Nucleus accumbens (tissue), 56 donors: ENCODE results near the gene SLC25A23.
"Not testable (repeated sequence)": the region's sequence is repeated elsewhere in the genome, so short reads cannot be mapped to it uniquely, and the experiment has no call there.

Experiments used
- DNase-seq, 56 donors: peaks; one replicate each; lab custom pipeline; 2025; lab: John Stamatoyannopoulos, UW

The SLC25A23 gene

DNA sequence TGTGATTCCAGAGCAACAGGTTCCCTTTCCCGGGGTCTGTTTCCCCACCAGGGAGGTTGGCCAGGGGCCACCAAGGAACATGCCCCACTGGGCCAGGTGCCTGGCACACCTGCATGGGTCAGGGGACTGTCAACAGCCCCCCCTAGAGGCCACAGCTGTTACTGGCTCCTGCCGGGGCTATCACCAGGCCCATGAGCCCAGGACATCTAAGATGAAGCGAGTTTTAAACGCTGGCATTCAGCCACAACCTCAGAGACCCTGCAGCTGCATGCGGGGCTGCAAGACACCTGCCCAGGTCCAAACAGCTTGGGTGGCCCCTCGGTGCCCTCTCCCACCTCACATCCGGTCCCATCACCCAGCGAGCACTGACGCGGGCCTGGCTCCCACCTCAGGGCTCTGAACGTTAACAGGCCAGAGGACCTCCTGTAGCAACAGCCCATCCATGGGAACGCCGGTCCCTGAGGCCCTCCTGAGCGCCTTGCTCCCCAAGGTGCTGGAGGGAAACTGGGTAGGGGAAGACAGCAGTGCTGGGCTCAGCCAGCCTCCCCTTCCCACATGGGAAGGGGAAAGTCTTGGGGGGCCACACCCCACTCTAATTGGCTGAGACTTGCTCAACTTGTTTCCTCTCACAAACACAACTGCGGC lies 47.0 kb downstream of the SLC25A23 start:
- peak in 3 of 56 donors; percentile 3 to 22 (median 8) for DNase-seq

DNA sequence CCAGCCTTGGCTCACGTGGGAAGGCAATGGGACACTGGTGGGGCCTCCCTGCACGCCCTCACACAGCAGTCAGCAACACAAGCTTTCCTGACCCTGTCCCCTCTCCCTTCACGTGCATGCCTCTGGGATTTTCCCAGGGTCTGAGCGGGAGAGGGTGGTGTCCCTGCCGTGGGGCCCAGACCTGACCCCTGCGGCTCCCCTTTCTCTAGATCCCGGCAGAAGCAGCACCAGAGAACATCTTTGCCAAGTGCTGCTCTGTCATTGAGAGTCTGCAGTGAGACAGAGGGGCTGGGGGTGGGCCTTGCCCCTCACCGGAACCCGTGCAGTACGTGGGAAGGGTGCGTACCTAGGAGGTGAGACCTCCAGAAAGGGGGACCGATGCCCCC lies 47.5 kb downstream of the SLC25A23 start:
- DNase-seq: no peak

DNA sequence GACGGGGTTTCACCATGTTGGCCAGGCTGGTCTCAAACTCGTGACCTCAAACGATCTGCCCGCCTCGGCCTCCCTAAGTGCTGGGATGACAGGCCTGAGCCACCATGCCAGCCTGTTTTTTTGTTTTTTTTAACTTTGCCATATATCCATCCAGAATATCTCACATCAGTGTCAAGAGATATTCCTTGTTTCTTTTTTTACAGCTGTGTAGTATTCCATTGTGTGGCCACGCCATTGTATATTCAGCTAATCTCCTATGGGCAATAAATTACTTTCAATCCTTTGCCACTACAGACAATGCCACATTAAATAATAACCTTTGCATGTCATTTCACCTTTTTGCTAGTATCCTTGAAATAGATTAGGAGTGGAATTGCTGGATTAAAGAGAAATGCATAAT lies 50.2 kb downstream of the SLC25A23 start:
- DNase-seq: no peak

DNA sequence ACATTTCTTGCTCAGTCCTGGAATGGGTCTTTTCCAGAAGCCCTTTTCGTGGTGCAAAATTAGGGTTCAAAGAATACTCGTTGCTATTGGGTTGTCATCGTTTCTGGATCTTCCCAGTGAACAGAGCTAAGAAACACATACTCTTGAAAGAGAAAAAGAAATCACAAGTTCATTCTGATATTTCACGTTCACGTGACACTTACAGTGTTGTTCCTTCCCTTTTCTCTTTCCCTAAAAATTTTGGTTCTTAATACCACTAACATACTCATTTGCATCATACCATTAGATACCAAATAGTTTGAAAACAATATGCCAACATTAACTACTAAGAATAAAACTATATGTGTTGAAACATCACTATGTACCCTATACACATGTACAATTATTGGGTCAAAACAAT lies 53.2 kb downstream of the SLC25A23 start:
- DNase-seq: no peak

DNA sequence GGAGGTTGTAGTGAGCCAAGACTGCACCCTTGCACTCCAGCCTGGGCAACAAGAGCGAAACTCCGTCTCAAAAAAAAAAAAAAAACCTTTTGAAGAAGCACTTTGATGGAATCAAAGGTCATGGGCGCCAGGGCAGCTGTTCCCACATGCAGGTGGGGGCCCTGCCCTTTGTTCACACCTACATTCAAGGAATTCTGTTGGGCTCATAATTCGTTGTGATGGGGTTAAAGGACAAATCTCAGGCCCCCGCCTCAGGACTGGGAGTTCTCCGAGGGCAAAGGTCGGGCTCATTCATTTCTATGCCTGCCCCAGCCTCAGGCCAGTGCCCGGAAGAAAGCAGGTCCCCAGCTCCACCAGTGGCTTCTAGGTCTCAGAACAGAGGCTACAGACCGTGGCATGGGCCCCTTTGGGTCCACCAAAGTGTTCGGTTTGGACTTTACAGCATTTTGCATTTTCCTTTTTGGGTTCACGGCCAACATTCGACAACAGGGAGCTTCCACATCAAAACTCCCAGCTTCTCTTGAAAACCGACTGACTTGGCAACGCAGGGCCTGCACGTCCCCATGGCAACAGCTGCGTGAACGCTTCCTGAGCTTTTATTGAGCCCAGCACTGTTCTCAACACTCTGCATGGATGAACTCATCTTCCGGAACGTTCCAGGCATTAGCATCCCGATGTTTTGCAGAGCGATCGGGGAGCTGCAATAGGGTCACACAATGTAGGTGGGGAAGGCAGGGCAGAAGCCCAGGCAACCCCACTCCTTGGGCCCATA lies 56.6 kb downstream of the SLC25A23 start:
- DNase-seq: peak in 52 of 56 donors; percentile 17 to 93 (median 68)

DNA sequence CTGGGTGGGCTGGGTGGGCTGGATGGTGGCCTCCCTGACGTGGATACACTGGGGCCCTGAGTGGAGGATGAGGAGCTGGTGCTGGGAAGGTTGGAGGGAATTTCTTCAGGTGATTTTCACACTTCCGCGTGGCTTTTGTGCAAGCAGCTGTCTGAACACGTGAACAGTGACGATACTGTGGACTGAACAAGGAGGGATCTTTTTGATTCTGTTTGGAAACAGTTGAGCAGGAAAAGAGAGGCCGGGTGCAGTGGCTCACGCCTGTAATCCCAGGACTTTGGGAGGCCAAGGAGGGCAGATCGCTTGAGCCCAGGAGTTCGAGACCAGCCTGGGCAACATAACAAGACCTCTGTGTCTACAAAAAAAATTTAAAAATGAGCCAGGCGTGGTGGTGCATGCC lies 57.5 kb downstream of the SLC25A23 start:
- no peak for DNase-seq

DNA sequence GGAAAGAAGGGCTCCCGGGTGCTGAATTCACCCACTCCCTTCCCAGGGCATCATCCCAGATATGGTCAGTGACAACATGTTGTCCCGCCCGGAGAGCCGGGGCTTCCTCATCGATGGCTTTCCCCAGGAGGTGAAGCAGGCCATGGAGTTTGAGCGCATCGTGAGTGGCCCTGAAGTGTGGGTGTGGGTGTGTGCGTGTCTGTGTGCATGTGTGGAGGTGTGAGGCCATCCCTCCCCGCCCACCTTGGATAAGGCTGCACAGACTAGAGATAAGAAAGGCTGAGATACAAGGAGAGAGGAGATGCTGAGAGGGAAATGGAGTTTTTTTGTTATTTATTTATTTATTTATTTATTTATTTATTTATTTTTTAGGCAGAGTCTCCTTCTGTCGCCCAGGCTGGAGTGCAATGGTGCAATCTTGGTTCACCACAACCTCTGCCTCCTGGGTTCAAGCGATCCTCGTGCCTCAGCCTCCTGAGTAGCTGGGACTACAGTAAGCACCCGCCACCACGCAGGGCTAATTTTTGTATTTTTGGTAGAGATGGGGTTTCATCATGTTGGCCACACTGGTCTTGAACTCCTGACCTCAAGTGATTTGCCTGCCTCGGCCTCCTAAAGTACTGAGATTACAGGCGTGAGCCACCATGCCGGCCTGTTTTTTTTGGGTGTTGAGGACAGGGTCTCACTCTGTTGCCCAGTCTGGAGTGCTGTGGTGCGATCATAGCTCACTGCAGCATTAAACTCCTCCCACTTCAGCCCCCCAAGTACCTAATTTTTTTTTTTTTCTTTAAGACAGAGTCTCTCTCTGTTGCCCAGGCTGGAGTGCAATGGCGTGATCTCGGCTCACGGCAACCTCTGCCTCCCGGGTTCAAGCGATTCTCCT lies 59.3 kb downstream of the SLC25A23 start:
- not testable (repeated sequence) for DNase-seq

DNA sequence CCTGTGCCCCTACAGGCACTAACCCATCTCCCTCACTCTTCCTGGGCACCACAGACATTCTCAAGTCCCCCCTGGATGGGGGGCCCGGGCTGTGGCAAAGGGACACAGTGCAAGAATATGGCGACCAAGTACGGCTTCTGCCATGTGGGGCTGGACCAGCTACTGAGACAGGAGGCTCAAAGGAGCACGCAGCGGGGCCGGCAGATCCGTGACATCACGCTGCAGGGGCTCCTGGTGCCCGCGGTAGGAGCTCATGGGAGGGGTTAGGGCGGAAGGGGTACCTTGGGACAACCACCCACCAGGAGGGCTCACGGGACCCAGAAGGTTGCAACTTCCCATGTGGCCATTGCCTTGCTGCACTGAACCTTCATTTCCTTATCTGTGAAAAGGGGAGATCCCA lies 63.3 kb downstream of the SLC25A23 start:
- no peak for DNase-seq

DNA sequence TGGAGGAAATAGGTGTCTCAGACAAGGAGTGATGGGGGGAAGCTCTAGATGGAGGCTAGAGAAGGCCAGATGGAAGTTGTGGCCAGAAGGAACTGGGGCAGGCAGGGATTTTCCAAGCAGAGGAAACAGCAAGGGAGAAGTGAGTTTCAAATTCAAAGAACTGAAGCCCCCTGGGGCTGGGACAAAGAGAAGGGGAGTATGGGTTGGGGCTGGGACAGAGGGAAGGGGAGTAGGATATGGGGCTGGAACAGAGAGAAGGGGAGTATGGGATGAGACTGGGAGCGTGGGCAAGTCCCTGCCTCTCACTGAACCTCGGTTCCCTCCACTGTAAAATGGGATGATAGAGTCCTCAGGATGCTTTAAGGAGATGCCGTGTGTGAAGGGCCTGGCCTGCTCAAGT lies 64.8 kb downstream of the SLC25A23 start:
- DNase-seq: no peak

DNA sequence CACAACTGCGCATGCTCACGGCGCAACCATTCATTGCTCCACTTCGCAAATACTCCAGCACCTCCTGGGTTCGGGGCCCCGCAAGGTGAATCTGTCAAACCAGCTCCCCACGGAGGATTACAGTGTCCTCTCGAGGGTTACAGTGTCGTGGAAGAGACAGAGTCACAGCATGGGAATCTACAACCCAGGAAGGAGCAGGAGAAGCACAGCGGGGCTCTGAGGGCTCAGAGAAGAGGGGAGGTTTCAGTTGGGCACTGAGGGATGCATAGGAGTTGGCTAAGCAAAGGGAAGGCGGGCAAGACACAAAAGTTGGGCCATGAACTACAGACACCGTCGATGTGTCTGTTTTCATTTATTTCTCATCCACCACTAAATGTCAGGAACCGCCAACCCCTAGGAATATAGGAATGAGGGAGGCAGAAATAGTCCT lies 65.6 kb downstream of the SLC25A23 start:
- no peak for DNase-seq

DNA sequence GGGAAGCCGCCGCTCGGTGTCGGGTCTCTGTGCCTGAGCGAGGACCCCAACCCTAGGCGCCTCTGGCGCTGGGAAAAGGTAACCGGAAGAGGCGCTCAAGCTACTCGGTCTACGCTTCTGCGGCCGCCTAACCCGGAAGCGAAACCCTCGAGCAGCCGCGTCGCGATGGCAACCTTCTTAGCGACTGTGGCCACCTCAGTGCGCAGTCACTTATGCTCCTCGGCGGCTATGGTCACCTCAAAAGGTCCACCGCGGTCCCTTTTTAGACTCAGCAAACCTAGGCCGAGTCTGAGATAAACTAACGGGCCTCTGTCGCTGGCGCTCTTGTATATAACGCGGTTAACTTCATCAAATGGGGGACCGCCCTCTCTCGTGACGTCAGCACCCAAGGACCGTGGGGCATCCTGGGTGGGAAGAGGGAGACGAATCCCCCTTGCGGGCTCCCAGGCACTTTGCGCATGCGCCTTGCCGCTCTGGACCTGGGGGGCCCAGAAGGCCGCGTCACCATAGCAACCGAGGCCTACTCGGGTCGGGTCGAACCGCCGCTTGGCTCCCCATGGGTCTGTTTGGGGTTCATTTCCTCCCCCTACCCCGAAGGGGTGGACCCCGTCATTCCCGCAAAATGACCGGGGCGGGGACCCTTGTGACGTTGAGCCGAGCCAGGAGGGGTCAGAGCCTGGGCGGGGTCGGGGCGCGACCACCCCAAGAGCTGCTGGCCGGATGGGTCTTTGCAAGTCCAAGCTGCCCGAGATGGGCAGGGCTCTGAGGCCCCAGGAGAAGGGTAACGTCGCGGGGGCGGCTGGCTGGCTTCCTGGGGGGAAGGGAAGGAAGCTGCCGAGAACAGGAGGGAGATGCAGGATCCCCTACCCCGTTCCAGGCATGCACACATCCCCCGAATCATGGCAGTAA lies 66.3 kb downstream of the SLC25A23 start, which contains the start of gene GTF2F1:
TSS of gene GTF2F1 (minus strand) at position 91 of the 909 bp plus-strand sequence. CDS start 169 bp downstream, outside the sequence.
- DNase-seq: peak; percentile 60 to 98 (median 94)

DNA sequence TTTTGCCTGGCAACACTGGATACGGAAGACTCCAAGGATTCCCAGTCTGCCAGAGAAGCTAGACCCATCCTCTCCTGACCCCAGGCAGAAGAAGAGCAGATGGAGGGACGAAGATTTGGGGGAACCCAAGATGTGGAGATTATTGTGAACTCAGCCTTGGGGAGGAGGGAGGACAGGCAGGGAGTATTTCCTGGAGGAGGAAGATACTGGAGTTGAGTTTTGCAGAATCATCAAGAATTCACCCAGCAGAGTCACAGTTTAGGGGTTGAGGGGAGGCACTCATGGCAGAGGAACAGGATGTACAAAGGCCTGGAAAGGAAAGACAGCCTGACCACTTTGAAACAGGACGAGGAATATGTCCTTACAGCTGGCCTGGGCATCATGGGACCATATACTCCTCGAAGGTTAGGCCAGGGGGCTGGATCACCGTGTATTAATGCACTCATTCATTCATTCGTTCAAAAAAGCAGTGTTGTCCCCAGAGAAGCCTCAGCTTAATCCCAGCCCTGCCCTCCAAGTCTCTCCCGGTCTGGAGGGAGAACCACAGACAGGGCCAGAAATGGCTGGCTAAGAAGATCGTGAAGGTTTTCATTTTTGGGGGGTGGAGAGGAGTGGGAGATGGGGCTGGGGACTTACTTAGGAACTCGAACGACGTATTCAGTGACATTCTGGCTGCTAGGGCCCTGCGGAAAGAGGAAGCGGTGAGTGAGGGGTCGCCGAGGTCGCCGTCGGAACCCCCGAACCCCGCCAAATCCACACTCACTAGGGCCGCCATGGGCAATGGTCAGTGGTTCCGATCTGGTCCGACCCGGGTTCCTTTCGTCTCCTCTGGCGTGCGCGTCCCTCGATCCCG lies 67.1 kb downstream of the SLC25A23 start:
- no peak for DNase-seq
